ENCODE measurements around the gene ITGA2B.
"Not testable (repeated sequence)": the region's sequence is repeated elsewhere in the genome, so short reads cannot be mapped to it uniquely, and the experiment has no call there.

Gene ITGA2B

GRCh38 chr17:44368391-44369243 is 20.8 kb downstream of the ITGA2B start:
- FAIRE-seq: not testable (repeated sequence)

- no peak for FAIRE-seq
Measured at GRCh38 chr17:44367231-44367979, 22.0 kb downstream of the ITGA2B start.

GRCh38 chr17:44365051-44365450 is 24.4 kb downstream of the ITGA2B start:
- not testable (repeated sequence) for FAIRE-seq

GRCh38 chr17:44363613-44364159 is 25.8 kb downstream of the ITGA2B start, which contains the start of gene FAM171A2:
TSS of gene FAM171A2 (minus strand) at chr17:44363853. CDS start at chr17:44363714, 139 bp downstream.
- no peak for FAIRE-seq

GRCh38 chr17:44362949-44363612 is 26.4 kb downstream of the ITGA2B start:
- no peak for FAIRE-seq

GRCh38 chr17:44362459-44362948 is 26.9 kb downstream of the ITGA2B start:
- no peak for FAIRE-seq

GRCh38 chr17:44361292-44362260 is 27.9 kb downstream of the ITGA2B start:
- FAIRE-seq: no peak

- FAIRE-seq: no peak
Measured at GRCh38 chr17:44360826-44361225, 28.6 kb downstream of the ITGA2B start.

GRCh38 chr17:44360144-44360533 is 29.3 kb downstream of the ITGA2B start:
- no peak for FAIRE-seq

GRCh38 chr17:44359458-44360143 is 29.8 kb downstream of the ITGA2B start:
- no peak for FAIRE-seq

- no peak for FAIRE-seq
Measured at GRCh38 chr17:44359006-44359405, 30.4 kb downstream of the ITGA2B start.

- no peak for FAIRE-seq
Measured at GRCh38 chr17:44358066-44358465, 31.4 kb downstream of the ITGA2B start.

- no peak for FAIRE-seq
Measured at GRCh38 chr17:44356241-44356640, 33.2 kb downstream of the ITGA2B start.

- FAIRE-seq: no peak
Measured at GRCh38 chr17:44355642-44356099, 33.8 kb downstream of the ITGA2B start.

GRCh38 chr17:44354582-44355561 is 34.6 kb downstream of the ITGA2B start:
- FAIRE-seq: no peak

GRCh38 chr17:44353672-44354331 is 35.6 kb downstream of the ITGA2B start:
- no peak for FAIRE-seq

- no peak for FAIRE-seq
Measured at GRCh38 chr17:44352828-44353671, 36.4 kb downstream of the ITGA2B start.

Measured in TTC549 (cell line).